HL-60 (cell line): ENCODE data around the gene SPINT1.

Source experiments
- POLR2AphosphoS5 ChIP-seq: IDR thresholded peaks from 2 replicates; pipeline ENCODE4 v1.6.1; 2012; ENCODE audit warnings: low read depth
- TF ChIP-seq, protein P1 (sequence below): IDR thresholded peaks from one replicate; pipeline ENCODE4 v1.5.1; 2011; ENCODE audit warnings: low read length, control low read depth, inconsistent platforms; ENCODE audit not compliant: insufficient read depth

DNA sequence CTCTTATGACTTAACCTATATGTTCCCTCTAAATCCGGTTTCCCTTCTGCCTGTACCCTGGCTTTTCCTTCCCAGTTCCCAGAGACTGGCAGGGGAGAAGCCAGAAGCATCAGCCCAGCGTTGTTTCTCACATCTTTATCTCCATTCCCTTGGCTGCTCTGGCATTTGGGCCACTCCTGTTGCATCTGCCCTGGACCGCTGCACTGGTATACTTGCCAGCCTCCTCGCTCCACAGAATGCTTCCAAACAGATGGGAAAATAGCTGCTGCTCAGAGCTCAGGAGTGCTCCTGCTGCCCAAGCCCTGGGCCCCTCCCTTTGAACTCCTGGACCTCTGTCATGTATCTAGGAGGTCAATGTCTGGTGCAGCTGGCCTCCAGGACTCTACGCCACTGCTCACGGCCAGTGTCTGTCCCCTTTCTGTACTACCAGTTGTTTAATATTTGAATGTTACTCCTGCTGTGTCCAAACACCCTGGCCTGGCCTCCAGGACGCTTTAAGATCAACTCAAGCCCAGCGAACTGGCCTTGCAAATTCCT lies 6.8 kb downstream of the SPINT1 start:
- TF ChIP-seq, protein P1, sequence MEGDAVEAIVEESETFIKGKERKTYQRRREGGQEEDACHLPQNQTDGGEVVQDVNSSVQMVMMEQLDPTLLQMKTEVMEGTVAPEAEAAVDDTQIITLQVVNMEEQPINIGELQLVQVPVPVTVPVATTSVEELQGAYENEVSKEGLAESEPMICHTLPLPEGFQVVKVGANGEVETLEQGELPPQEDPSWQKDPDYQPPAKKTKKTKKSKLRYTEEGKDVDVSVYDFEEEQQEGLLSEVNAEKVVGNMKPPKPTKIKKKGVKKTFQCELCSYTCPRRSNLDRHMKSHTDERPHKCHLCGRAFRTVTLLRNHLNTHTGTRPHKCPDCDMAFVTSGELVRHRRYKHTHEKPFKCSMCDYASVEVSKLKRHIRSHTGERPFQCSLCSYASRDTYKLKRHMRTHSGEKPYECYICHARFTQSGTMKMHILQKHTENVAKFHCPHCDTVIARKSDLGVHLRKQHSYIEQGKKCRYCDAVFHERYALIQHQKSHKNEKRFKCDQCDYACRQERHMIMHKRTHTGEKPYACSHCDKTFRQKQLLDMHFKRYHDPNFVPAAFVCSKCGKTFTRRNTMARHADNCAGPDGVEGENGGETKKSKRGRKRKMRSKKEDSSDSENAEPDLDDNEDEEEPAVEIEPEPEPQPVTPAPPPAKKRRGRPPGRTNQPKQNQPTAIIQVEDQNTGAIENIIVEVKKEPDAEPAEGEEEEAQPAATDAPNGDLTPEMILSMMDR, result no peak
- no peak for TF ChIP-seq POLR2AphosphoS5
